ENCODE measurements around the gene INPP5D.
"Not testable (repeated sequence)": the region's sequence is repeated elsewhere in the genome, so short reads cannot be mapped to it uniquely, and the experiment has no call there.

The INPP5D gene

GRCh38 chr2:233178994-233179847, 119.1 kb downstream of the INPP5D start:
- peak; percentile 46 for DNase-seq (ENCODE audit: low spot score)

GRCh38 chr2:233179848-233180366, 119.8 kb downstream of the INPP5D start:
- DNase-seq (ENCODE audit: low spot score): no peak

GRCh38 chr2:233183869-233184418, 123.8 kb downstream of the INPP5D start:
- DNase-seq (ENCODE audit: low spot score): no peak

GRCh38 chr2:233184669-233185068, 124.5 kb downstream of the INPP5D start:
- no peak for DNase-seq (ENCODE audit: low spot score)

GRCh38 chr2:233185330-233185729, 125.2 kb downstream of the INPP5D start:
- DNase-seq (ENCODE audit: low spot score): no peak

GRCh38 chr2:233185963-233186362, 125.8 kb downstream of the INPP5D start:
- DNase-seq (ENCODE audit: low spot score): no peak

GRCh38 chr2:233186851-233187250, 126.7 kb downstream of the INPP5D start:
- DNase-seq (ENCODE audit: low spot score): no peak

GRCh38 chr2:233189025-233189424, 128.9 kb downstream of the INPP5D start:
- DNase-seq (ENCODE audit: low spot score): no peak

- not testable (repeated sequence) for DNase-seq (ENCODE audit: low spot score)
These were observed 130.9 kb downstream of the INPP5D start for GRCh38 chr2:233191016-233191415.

- DNase-seq (ENCODE audit: low spot score): no peak
These were observed 133.6 kb downstream of the INPP5D start for GRCh38 chr2:233193738-233194137.

GRCh38 chr2:233195027-233195426, 134.9 kb downstream of the INPP5D start:
- no peak for DNase-seq (ENCODE audit: low spot score)

GRCh38 chr2:233197022-233197421, 136.9 kb downstream of the INPP5D start:
- no peak for DNase-seq (ENCODE audit: low spot score)

- DNase-seq (ENCODE audit: low spot score): no peak
These were observed 137.9 kb downstream of the INPP5D start for GRCh38 chr2:233198026-233198425.

- DNase-seq (ENCODE audit: low spot score): no peak
These were observed 139.7 kb downstream of the INPP5D start for GRCh38 chr2:233199870-233200269.

GRCh38 chr2:233200790-233201189, 140.6 kb downstream of the INPP5D start:
- not testable (repeated sequence) for DNase-seq (ENCODE audit: low spot score)

- DNase-seq (ENCODE audit: low spot score): no peak
These were observed 141.3 kb downstream of the INPP5D start for GRCh38 chr2:233201258-233202013.

GRCh38 chr2:233202531-233202944, 142.4 kb downstream of the INPP5D start:
- no peak for DNase-seq (ENCODE audit: low spot score)

- DNase-seq (ENCODE audit: low spot score): no peak
These were observed 142.9 kb downstream of the INPP5D start for GRCh38 chr2:233203060-233203459.

- DNase-seq (ENCODE audit: low spot score): no peak
These were observed 144.3 kb downstream of the INPP5D start for GRCh38 chr2:233204286-233204936.

GRCh38 chr2:233208382-233209116, 148.4 kb downstream of the INPP5D start:
- peak; percentile 46 for DNase-seq (ENCODE audit: low spot score)

GRCh38 chr2:233209117-233209532, 149.0 kb downstream of the INPP5D start:
- DNase-seq (ENCODE audit: low spot score): no peak
